Measurements from ENCODE around the gene IL11. TPM values are rescaled to one million over a fixed set of nuclear protein-coding genes. Genes with fewer than 3 reads are reported as not detected.
A peak's percentile ranks its signal among the peaks of the same experiment; 100 is the strongest.
"Not testable (repeated sequence)": the region's sequence is repeated elsewhere in the genome, so short reads cannot be mapped to it uniquely, and the experiment has no call there.

Gene IL11
- total RNA-seq, 1 donor from 2014 or later = 12.0 TPM

DNA sequence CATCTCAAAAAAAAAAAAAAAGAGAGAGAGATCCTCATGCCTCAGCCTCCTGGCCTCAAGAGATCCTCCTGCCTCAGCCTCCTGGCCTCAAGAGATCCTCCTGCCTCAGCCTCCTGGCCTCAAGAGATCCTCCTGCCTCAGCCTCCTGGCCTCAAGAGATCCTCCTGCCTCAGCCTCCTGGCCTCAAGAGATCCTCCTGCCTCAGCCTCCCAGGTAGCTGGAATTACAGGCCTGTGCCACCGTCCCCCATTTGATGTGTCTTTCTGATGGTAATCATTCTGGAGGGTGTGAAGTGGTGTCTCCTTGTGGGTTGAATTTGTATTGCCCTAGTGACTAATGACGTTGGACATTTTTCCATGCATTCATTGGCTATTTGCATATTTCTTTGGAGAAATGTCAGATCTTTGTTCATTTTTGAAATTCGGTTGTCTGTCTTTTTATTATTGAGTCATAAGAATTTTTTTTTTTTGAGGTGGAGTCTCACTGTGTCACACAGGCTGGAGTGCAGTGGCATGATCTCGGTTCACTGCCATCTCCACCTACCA lies 41.4 kb downstream of the IL11 start:
- not testable (repeated sequence) for DNase-seq (ENCODE audit: low spot score)

GRCh38 chr19:55325172-55325571 lies 45.1 kb downstream of the IL11 start, which contains the start of gene TMEM150B:
TMEM150B (minus strand) TSS chr19:55325341; CDS start chr19:55321036, 4,305 bp downstream.
- no peak for DNase-seq (ENCODE audit: low spot score)

- DNase-seq (ENCODE audit: low spot score) = no peak
Observed at GRCh38 chr19:55324662-55325061, 45.6 kb downstream of the IL11 start.

DNA sequence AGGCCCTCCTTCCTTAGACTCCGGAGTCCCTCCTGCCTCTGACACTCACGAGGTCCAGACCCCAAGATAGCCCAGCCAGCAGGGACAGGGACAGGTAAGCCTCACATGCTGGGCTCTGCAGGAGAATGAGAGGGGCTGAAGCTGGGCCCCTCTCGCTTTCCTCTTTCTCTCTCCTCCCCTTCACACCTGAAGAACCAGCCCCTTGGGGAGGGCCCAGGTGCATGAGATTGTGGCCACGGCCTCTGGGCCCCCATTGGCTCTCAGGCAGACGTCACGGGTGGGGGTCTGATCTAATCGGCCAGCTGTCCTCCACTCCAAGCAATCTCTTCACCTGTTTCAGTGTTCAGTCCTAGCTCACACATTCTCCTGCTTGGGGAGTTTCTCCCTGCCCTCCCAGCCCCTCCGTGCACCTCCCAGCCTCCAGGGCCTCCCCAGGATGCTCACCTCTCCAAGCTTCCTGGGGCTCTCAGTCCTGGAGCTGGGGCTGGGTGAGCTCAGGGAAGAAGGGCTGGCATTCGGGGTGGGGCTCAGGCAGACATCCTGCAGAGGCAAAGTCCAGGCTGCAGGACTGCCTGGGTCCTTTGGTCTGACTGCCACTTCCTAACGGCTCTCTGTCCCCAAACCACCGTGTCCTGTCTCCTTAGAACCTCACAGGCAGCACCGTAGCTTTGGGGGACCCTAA lies 47.9 kb downstream of the IL11 start:
- no peak for DNase-seq (ENCODE audit: low spot score)

DNA sequence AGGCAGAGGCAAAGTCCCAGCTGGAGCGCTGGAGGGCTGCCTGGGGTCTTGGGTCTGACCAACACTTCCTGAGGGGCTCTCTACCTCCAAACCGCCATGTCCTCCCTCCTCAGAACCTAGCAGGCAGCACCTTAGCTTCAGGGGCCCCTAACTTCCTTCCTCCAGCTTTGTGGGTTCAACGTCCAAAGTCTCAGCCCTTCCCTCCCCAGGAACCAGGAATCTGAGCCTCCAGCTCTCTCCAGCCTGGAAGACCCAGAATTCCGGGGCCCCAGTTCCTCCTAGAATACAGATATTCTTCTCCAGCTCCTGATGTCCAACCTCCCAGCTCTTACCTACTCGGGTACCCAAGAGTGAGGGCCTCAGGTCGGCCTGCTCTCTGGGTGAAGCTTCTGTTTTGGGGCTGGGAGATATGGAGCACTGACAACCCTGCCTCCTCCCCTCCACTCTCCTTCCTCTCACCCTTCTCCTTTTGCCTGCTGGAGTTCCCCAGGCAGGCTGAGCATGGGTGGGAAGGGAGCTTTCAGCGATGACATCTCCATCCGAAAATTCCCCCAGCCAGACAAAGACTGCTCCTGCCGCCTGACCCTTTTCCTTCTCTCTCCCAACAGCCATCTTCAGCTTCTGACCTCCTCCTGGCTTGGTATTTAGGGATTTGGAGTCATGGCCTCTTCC lies 48.7 kb downstream of the IL11 start:
- DNase-seq (ENCODE audit: low spot score) = no peak

DNA sequence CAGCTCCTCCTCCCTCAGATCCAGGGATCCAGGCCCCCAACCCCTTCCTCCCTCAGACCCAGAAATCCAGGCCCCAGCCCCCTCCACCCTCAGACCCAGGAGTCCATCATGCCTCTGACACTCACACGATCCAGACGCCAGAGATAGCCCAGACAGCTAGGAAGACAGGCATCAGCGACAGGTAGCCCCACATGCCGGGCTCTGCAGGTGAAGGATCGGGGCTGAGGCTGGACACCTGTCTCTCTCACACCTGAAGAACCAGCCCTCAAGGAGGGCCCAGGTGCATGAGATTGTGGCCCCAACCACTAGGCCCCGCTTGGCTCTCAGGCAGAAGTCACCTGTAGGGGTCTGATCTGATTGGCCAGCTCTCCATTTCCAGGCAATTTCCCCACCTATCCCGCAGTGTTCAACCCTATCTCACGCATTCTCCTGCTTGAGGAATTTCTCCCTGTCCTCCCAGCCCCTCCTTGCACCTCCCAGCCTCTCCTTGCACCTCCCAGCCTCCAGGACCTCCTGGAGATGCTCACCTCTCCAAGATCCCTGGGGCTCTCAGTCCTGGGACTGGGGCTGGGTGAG lies 49.3 kb downstream of the IL11 start:
- no peak for DNase-seq (ENCODE audit: low spot score)

- DNase-seq (ENCODE audit: low spot score) = peak; percentile 54
Observed at GRCh38 chr19:55319785-55320184, 50.5 kb downstream of the IL11 start.

DNA sequence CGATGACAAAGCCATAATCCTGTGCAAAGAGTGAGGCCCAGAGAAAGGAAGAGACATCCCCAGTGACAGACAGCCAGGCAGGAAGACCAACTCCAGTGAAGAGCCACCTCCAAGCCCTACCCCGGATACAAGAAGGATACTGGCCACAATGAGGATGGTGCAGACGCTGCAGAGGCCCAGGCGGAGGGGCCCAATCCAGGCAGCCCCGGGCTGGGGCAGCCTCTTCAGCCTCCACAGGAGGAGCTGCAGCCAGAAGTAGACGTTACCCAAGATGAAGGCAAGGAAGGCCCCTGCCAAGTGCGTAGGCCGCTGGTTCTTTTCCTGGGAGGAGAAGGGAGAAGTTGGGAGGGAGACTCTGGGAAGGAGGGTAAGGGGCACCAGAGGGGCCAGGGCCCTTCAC lies 53.6 kb downstream of the IL11 start:
- no peak for DNase-seq (ENCODE audit: low spot score)

DNA sequence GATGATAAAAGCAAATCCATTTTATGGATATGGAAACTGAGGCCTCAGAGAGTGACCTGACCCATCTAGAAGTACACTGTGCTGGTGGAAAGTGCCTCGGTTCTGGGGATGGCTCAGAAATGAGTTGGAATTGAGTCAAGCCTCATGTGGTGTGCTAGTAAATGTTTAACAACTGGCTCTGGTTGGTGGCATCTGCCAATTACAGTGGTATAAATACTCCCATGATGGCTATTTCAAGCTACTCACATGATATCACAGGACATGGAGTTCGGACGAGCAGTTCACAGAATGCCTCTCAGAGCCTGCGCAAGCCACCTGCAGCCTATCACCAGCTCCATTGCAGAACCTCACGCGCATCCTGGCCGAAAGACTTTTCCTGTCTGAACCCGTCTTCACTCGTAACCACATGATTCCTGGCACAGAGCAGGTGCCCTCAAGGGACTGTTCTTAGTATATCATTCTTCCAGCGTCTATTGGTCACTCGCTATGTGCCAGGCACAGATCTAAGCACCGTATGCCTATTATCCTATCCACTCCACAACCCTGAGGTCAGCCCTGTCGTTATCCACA lies 54.2 kb downstream of the IL11 start:
- DNase-seq (ENCODE audit: low spot score) = no peak

GRCh38 chr19:55314396-55314795 lies 55.9 kb downstream of the IL11 start:
- no peak for DNase-seq (ENCODE audit: low spot score)

Other genes starting within 250 kb of the IL11 start
- gene TNNT1, start 221.3 kb downstream of the IL11 start, total RNA-seq (ENCODE audit: insufficient read depth, low replicate concordance) = 0.72 TPM
- gene TNNI3, start 212.7 kb downstream of the IL11 start, total RNA-seq (ENCODE audit: insufficient read depth, low replicate concordance) = 3.6 TPM
- 1.4 TPM for gene DNAAF3, start 203.8 kb downstream of the IL11 start, total RNA-seq (ENCODE audit: insufficient read depth, low replicate concordance)
- 1.9 TPM for gene SYT5, start 190.2 kb downstream of the IL11 start, total RNA-seq (ENCODE audit: insufficient read depth, low replicate concordance)
- 0.24 TPM for gene PTPRH, start 161.0 kb downstream of the IL11 start, total RNA-seq (ENCODE audit: insufficient read depth, low replicate concordance)
- gene TMEM86B, start 141.7 kb downstream of the IL11 start, total RNA-seq (ENCODE audit: insufficient read depth, low replicate concordance) = 4.1 TPM
- 10.4 TPM for gene PPP6R1, start 111.4 kb downstream of the IL11 start, total RNA-seq (ENCODE audit: insufficient read depth, low replicate concordance)
- gene HSPBP1, start 90.4 kb downstream of the IL11 start, total RNA-seq (ENCODE audit: insufficient read depth, low replicate concordance) = 7.0 TPM
- not detected for gene BRSK1, start 86.5 kb downstream of the IL11 start, total RNA-seq (ENCODE audit: insufficient read depth, low replicate concordance)
- gene TMEM150B, start 45.1 kb downstream of the IL11 start, total RNA-seq (ENCODE audit: insufficient read depth, low replicate concordance) = 2.2 TPM
- gene KMT5C, start 30.6 kb downstream of the IL11 start, total RNA-seq (ENCODE audit: insufficient read depth, low replicate concordance) = 10.6 TPM
- not detected for gene COX6B2, start 15.7 kb downstream of the IL11 start, total RNA-seq (ENCODE audit: insufficient read depth, low replicate concordance)
- not detected for gene GARIN5B, start 7.2 kb downstream of the IL11 start, total RNA-seq (ENCODE audit: insufficient read depth, low replicate concordance)
- gene TMEM190, start 6.4 kb upstream of the IL11 start, total RNA-seq (ENCODE audit: insufficient read depth, low replicate concordance) = not detected
- 8.9 TPM for gene TMEM238, start 13.8 kb upstream of the IL11 start, total RNA-seq (ENCODE audit: insufficient read depth, low replicate concordance)
- 227 TPM for gene RPL28, start 15.5 kb upstream of the IL11 start, total RNA-seq (ENCODE audit: insufficient read depth, low replicate concordance)
- 19.3 TPM for gene UBE2S, start 37.3 kb upstream of the IL11 start, total RNA-seq (ENCODE audit: insufficient read depth, low replicate concordance)
- gene SHISA7, start 72.8 kb upstream of the IL11 start, total RNA-seq (ENCODE audit: insufficient read depth, low replicate concordance) = 1.2 TPM
- 15.9 TPM for gene ISOC2, start 91.2 kb upstream of the IL11 start, total RNA-seq (ENCODE audit: insufficient read depth, low replicate concordance)
- gene C19orf85, start 94.3 kb upstream of the IL11 start, total RNA-seq (ENCODE audit: insufficient read depth, low replicate concordance) = 3.9 TPM
- 1.7 TPM for gene ZNF628, start 106.2 kb upstream of the IL11 start, total RNA-seq (ENCODE audit: insufficient read depth, low replicate concordance)
- 18.8 TPM for gene NAT14, start 114.7 kb upstream of the IL11 start, total RNA-seq (ENCODE audit: insufficient read depth, low replicate concordance)
- 67.9 TPM for gene SSC5D, start 118.0 kb upstream of the IL11 start, total RNA-seq (ENCODE audit: insufficient read depth, low replicate concordance)
- gene SBK2, start 166.7 kb upstream of the IL11 start, total RNA-seq (ENCODE audit: insufficient read depth, low replicate concordance) = not detected
- gene SBK3, start 175.1 kb upstream of the IL11 start, total RNA-seq (ENCODE audit: insufficient read depth, low replicate concordance) = not detected
- 1.4 TPM for gene ZNF579, start 210.4 kb upstream of the IL11 start, total RNA-seq (ENCODE audit: insufficient read depth, low replicate concordance)
- 2.4 TPM for gene FIZ1, start 229.1 kb upstream of the IL11 start, total RNA-seq (ENCODE audit: insufficient read depth, low replicate concordance)
- gene ZNF524, start 229.8 kb upstream of the IL11 start, total RNA-seq (ENCODE audit: insufficient read depth, low replicate concordance) = 7.2 TPM
- gene ZNF865, start 235.2 kb upstream of the IL11 start, total RNA-seq (ENCODE audit: insufficient read depth, low replicate concordance) = 0.72 TPM

Data from umbilical cord (tissue), 2 donors.